Nephron progenitor cell (in vitro differentiated cells): ENCODE measurements around the gene FOLR1.

Experiments
- DNase-seq: peaks from one replicate; pipeline ENCODE4 v3.0.0; 2021
- H3K27ac Mint-ChIP-seq: 2 replicates; pipeline ENCODE4 v1.8.0; 2021; ENCODE audit warnings: mild to moderate bottlenecking, moderate library complexity, mixed read lengths
- H3K27me3 Mint-ChIP-seq: 2 replicates; pipeline ENCODE4 v1.8.0; 2021; ENCODE audit warnings: mild to moderate bottlenecking, low read depth, mixed read lengths; ENCODE audit not compliant: poor library complexity
- H3K36me3 Mint-ChIP-seq: 2 replicates; pipeline ENCODE4 v1.8.0; 2021; ENCODE audit warnings: low read depth, mixed read lengths
- H3K4me1 Mint-ChIP-seq: 2 replicates; pipeline ENCODE4 v1.8.0; 2021; ENCODE audit warnings: mixed read lengths
- H3K4me3 Mint-ChIP-seq: 2 replicates; pipeline ENCODE4 v1.8.0; 2021; ENCODE audit warnings: mild to moderate bottlenecking, moderate library complexity, mixed read lengths
- H3K9me3 Mint-ChIP-seq: 2 replicates; pipeline ENCODE4 v1.8.0; 2021; ENCODE audit warnings: mild to moderate bottlenecking, moderate library complexity, mixed read lengths
- CTCF ChIP-seq: fragments of 200-600 bp; sonication (generic); IDR thresholded peaks from 2 replicates; pipeline ENCODE4 v1.5.0; 2021; ENCODE audit warnings: antibody characterized with exemption

FOLR1 gene

GRCh38 chr11:72230764-72231365 is 38.9 kb downstream of the FOLR1 start:
- no peaks in the 10 kb centered on the region for H3K27me3 Mint-ChIP-seq
- TF ChIP-seq CTCF, result no peak
- H3K4me1 Mint-ChIP-seq, result peaks cover 41% of the 10 kb centered on the region
- H3K36me3 Mint-ChIP-seq, result peaks cover 50% of the 10 kb centered on the region
- H3K9me3 Mint-ChIP-seq, result no peaks in the 10 kb centered on the region
- H3K4me3 Mint-ChIP-seq, result no peak overlapping the region
- DNase-seq, result no peak
- H3K27ac Mint-ChIP-seq, result no peak overlapping the region

GRCh38 chr11:72231396-72232259 is 39.7 kb downstream of the FOLR1 start:
- Mint-ChIP-seq H3K9me3 (no peaks in the 10 kb centered on the region), H3K27ac (no peak overlapping the region), H3K4me1 (peaks cover 35% of the 10 kb centered on the region), H3K36me3 (peaks cover 52% of the 10 kb centered on the region), H3K27me3 (no peaks in the 10 kb centered on the region), H3K4me3 (no peak overlapping the region)
- TF ChIP-seq CTCF, result no peak
- DNase-seq, result no peak

- DNase-seq, result no peak
- no peak overlapping the region for H3K4me3 Mint-ChIP-seq
- TF ChIP-seq CTCF, result no peak
- H3K36me3 Mint-ChIP-seq, result peaks cover 53% of the 10 kb centered on the region
- H3K9me3 Mint-ChIP-seq, result no peaks in the 10 kb centered on the region
- no peak overlapping the region for H3K27ac Mint-ChIP-seq
- no peaks in the 10 kb centered on the region for H3K27me3 Mint-ChIP-seq
- H3K4me1 Mint-ChIP-seq, result peaks cover 32% of the 10 kb centered on the region
These were observed 40.5 kb downstream of the FOLR1 start for GRCh38 chr11:72232260-72233055.

- no peaks in the 10 kb centered on the region for H3K9me3 Mint-ChIP-seq
- H3K36me3 Mint-ChIP-seq, result peaks cover 53% of the 10 kb centered on the region
- no peak overlapping the region for H3K27ac Mint-ChIP-seq
- no peak for TF ChIP-seq CTCF
- peaks cover 30% of the 10 kb centered on the region for H3K4me1 Mint-ChIP-seq
- no peak overlapping the region for H3K4me3 Mint-ChIP-seq
- no peak for DNase-seq
- peaks cover under 1% of the 10 kb centered on the region for H3K27me3 Mint-ChIP-seq
These were observed 41.3 kb downstream of the FOLR1 start for GRCh38 chr11:72233056-72233772.

GRCh38 chr11:72233773-72234513 is 42.0 kb downstream of the FOLR1 start:
- Mint-ChIP-seq H3K36me3 (peaks cover 49% of the 10 kb centered on the region), H3K27ac (no peak overlapping the region)

More at GRCh38 chr11:72233773-72234513, 42.0 kb downstream of the FOLR1 start:
- Mint-ChIP-seq H3K27me3 (peaks cover 8% of the 10 kb centered on the region), H3K4me1 (peaks cover 35% of the 10 kb centered on the region), H3K4me3 (no peak overlapping the region), H3K9me3 (no peaks in the 10 kb centered on the region)
- no peak for DNase-seq
- TF ChIP-seq CTCF, result no peak
